ENCODE results near the gene SATB1. TPM values are rescaled to one million over a fixed set of nuclear protein-coding genes. Genes with fewer than 3 reads are reported as not detected.
"Not testable (repeated sequence)": the region's sequence is repeated elsewhere in the genome, so short reads cannot be mapped to it uniquely, and the experiment has no call there.

Gene SATB1
- total RNA-seq, 1 donor from 2014 or later, result 81.4 TPM

- peaks cover 12% of the 10 kb centered on the region for H3K4me1 Mint-ChIP-seq
- TF ChIP-seq CTCF (IDR thresholded peaks at IDR 0.05; ENCODE audit: unreplicated experiment), result no peak
- DNase-seq (ENCODE audit: low spot score in 2 of 2, unreplicated experiment in 2 of 2), result no peak
- no peaks in the 10 kb centered on the region for H3K27me3 Mint-ChIP-seq (ENCODE audit: low read depth)
- H3K36me3 Mint-ChIP-seq, result peaks cover 2% of the 10 kb centered on the region
- no peaks in the 10 kb centered on the region for H3K9me3 Mint-ChIP-seq
- no peak overlapping the region for H3K27ac Mint-ChIP-seq
- no peak overlapping the region for H3K4me3 Mint-ChIP-seq
Measured at GRCh38 chr3:18343809-18344208, 81.3 kb downstream of the SATB1 start.

- Mint-ChIP-seq H3K27ac (no peak overlapping the region), H3K4me1 (peaks cover 3% of the 10 kb centered on the region), H3K27me3 (ENCODE audit: low read depth) (no peaks in the 10 kb centered on the region), H3K4me3 (no peak overlapping the region), H3K9me3 (no peaks in the 10 kb centered on the region), H3K36me3 (no peaks in the 10 kb centered on the region)
- no peak for DNase-seq (ENCODE audit: low spot score in 2 of 2, unreplicated experiment in 2 of 2)
- TF ChIP-seq CTCF (IDR thresholded peaks at IDR 0.05; ENCODE audit: unreplicated experiment), result no peak
Measured at GRCh38 chr3:18338827-18339514, 86.2 kb downstream of the SATB1 start.

DNA sequence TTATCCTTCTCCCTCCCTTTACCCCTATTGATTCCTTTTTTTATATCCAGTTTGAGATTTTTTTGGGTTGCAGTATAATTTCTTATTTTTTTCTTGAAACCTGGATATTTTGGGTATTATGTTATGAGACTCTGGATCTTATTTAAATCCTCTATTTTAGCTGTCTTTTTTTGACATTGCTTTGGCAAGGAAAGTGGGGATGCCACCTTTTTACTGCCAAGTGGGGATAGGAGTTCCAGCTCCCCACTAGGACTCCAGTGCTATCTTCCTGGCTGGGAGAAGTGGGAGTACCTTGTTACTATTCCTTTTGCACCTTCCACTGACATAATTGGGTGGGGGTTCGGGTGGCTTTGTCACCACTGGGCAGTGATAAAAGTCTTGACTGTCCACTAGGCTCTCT lies 87.9 kb downstream of the SATB1 start:
- no peak for DNase-seq (ENCODE audit: low spot score in 2 of 2, unreplicated experiment in 2 of 2)
- H3K27ac Mint-ChIP-seq, result no peak overlapping the region
- H3K4me1 Mint-ChIP-seq, result no peaks in the 10 kb centered on the region
- no peaks in the 10 kb centered on the region for H3K36me3 Mint-ChIP-seq
- peaks cover 4% of the 10 kb centered on the region for H3K9me3 Mint-ChIP-seq
- TF ChIP-seq CTCF (IDR thresholded peaks at IDR 0.05; ENCODE audit: unreplicated experiment), result no peak
- H3K27me3 Mint-ChIP-seq (ENCODE audit: low read depth), result no peaks in the 10 kb centered on the region
- H3K4me3 Mint-ChIP-seq, result no peak overlapping the region

DNA sequence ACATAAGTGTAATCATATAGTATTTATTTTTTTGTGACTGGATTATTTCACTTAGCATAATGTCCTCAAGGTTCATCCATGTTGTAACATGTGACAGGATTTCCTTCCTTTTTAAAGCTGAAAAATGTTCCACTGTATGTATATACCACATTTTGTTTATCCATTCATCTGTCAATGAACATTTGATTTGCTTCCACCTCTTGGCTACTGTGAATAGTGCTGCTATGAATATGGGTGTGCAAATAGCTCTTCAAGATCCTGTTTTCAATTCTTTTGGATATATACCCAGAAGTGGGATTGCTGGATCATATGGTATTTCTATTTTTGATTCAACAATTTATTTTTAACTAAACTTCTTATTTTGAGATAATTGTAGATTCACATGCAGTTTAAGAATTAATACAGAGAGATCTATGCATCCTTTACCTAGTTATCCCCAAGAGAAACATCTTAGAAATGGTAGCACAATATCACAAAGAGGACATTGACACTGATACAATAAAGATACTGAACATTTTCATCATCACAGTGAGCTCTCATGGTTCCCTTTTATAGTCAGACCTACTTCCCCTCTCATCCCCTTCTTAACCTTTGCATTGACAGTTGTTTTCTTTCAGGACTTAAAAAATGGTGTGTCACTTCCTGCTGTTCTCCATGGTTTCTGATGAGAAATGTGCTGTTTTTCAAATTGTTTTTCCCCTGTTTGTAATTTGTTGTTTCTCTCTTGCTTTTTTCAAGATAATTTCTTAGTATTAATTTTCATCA lies 90.1 kb downstream of the SATB1 start:
- no peak for DNase-seq (ENCODE audit: low spot score in 2 of 2, unreplicated experiment in 2 of 2)
- no peaks in the 10 kb centered on the region for H3K36me3 Mint-ChIP-seq
- H3K4me1 Mint-ChIP-seq, result no peaks in the 10 kb centered on the region
- no peak overlapping the region for H3K27ac Mint-ChIP-seq
- H3K9me3 Mint-ChIP-seq, result peaks cover 4% of the 10 kb centered on the region
- no peaks in the 10 kb centered on the region for H3K27me3 Mint-ChIP-seq (ENCODE audit: low read depth)
- no peak overlapping the region for H3K4me3 Mint-ChIP-seq
- no peak for TF ChIP-seq CTCF (IDR thresholded peaks at IDR 0.05; ENCODE audit: unreplicated experiment)

DNA sequence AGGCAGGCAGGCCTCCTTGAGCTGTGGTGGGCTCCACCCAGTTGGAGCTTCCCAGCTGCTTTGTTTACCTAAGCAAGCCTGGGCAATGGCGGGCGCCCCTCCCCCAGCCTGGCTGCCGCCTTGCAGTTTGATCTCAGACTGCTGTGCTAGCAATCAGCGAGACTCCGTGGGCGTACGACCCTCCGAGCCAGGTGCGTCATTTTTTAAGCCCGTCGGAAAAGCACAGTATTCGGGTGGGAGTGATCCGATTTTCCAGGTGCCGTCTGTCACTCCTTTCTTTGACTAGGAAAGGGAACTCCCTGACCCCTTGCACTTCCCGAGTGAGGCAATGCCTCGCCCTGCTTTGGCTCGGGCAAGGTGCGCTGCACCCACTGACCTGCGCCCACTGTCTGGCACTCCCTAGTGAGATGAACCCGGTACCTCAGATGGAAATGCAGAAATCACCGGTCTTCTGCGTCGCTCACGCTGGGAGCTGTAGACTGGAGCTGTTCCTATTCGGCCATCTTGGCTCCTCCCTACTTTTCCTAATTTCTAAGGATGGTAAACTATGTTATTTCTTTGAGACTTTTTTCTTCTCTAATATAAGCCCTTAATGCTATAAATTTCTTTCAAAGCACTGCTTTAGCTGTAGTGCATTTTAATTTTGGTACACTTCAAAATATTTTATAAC lies 94.2 kb downstream of the SATB1 start:
- not testable (repeated sequence) for H3K27ac Mint-ChIP-seq

More for the DNA sequence above, 94.2 kb downstream of the SATB1 start:
- DNase-seq (ENCODE audit: low spot score in 2 of 2, unreplicated experiment in 2 of 2); H3K36me3 Mint-ChIP-seq; H3K4me1 Mint-ChIP-seq; H3K27me3 Mint-ChIP-seq (ENCODE audit: low read depth): not testable (repeated sequence)
- Mint-ChIP-seq H3K9me3 (peaks cover 15% of the 10 kb centered on the region), H3K4me3 (peak overlapping the region; percentile 4)

Measured in mesothelial cell of epicardium (in vitro differentiated cells).